GM12891 (cell line): ENCODE results near the gene NTPCR.
"Not testable (repeated sequence)": the region's sequence is repeated elsewhere in the genome, so short reads cannot be mapped to it uniquely, and the experiment has no call there.

Experiments used
- DNase-seq: peaks from one replicate; pipeline ENCODE4 v3.0.0; 2011; ENCODE audit warnings: low spot score; ENCODE audit not compliant: insufficient read length
- FAIRE-seq: peaks from 2 replicates; lab custom pipeline; 2011; peaks lifted over from hg19 to GRCh38; lab: Jason Lieb, UNC
- PAX5 ChIP-seq: IDR thresholded peaks from 2 replicates; pipeline ENCODE4 v1.6.1; 2011; ENCODE audit warnings: low read length, moderate library complexity, mild to moderate bottlenecking; ENCODE audit not compliant: insufficient read depth, severe bottlenecking
- POLR2A ChIP-seq: IDR thresholded peaks from 2 replicates; pipeline ENCODE4 v1.6.1; 2011; ENCODE audit warnings: low read depth, low read length, control low read depth
- POLR2AphosphoS5 ChIP-seq: IDR thresholded peaks from 2 replicates; pipeline ENCODE4 v1.6.1; 2011; ENCODE audit warnings: low read depth, low read length, control low read depth
- POU2F2 ChIP-seq: IDR thresholded peaks from 2 replicates; pipeline ENCODE4 v1.6.1; 2011; ENCODE audit warnings: low read depth, mild to moderate bottlenecking, control low read depth, low read length, moderate library complexity
- SPI1 ChIP-seq: IDR thresholded peaks from 2 replicates; pipeline ENCODE4 v1.6.1; 2011; ENCODE audit warnings: low read depth, low read length, control low read depth
- TAF1 ChIP-seq: IDR thresholded peaks from 2 replicates; pipeline ENCODE4 v1.6.1; 2011; ENCODE audit warnings: low read depth, low read length, control low read depth

The NTPCR gene

DNA sequence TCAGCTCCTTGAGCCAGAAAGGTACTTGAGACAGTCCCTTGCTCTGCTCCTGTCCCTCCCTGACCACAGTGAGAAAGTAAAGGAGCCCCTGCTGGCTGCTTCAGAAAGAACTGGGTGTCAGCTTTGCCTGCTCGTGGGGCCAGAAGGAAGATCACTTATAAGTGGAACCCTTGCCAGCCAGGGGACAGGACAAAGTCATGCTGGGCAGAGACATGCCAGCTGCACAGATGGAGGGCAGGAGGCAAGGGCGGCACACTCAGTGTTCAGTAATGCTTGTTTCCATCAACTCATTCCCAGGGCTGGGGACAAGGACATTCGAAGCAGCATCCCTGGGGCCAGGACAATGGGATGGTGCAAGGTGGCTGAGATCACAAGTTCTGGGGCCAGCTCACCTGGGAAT is 41.8 kb downstream of the NTPCR start:
- TF ChIP-seq SPI1: no peak
- TF ChIP-seq POU2F2: no peak
- TF ChIP-seq POLR2AphosphoS5: no peak
- no peak for TF ChIP-seq POLR2A
- TF ChIP-seq TAF1: no peak
- no peak for TF ChIP-seq PAX5
- FAIRE-seq (no peak), DNase-seq (no peak)

GRCh38 chr1:232993555-232993954 is 43.1 kb downstream of the NTPCR start:
- DNase-seq: no peak
- TF ChIP-seq POLR2AphosphoS5 (no peak), POLR2A (no peak), PAX5 (no peak), TAF1 (no peak), SPI1 (no peak), POU2F2 (no peak)
- no peak for FAIRE-seq

DNA sequence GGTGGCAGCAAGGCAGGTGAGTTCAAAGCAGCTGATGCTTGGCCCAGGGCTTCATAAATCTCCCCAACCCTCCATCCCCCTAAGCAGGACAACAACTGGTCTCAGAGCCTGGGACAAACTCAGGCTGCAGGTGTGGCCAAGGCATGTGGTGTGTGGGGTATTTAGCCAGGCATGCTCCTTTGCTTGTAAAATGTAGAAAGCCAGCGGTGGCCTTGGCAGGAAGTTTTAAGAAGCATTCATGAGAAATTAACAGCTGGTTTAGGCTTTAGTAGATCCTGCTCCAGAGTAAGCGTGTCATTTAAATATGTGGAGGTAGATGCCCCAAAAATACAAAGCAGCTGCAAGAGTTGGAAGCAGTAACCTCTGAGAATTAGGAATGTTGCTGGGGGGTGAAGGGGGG is 44.8 kb downstream of the NTPCR start:
- DNase-seq: no peak
- TF ChIP-seq PAX5 (no peak), POLR2AphosphoS5 (no peak), POLR2A (no peak), SPI1 (no peak), TAF1 (no peak), POU2F2 (no peak)
- no peak for FAIRE-seq

DNA sequence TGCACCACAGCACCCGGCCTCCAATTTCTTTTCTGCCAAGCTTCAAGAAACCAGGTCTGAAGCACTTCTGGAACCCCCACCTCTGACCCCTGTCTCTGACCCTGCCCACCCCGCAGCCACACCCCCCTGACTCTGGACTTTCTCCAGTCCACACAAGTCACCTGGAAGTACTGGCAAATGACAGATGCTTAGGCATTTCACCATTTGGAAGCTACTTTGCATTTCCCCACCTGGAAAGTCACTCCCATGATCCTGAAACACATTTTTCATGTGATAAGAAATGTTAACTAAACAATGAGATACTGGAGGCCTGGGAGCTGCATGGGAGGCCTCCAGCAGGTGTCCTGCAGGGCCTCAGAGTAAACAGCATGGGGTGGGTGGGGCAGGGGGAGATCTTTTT is 45.7 kb downstream of the NTPCR start:
- FAIRE-seq: no peak
- TF ChIP-seq POU2F2 (no peak), POLR2A (no peak), PAX5 (no peak), TAF1 (no peak), SPI1 (no peak), POLR2AphosphoS5 (no peak)
- DNase-seq: no peak

DNA sequence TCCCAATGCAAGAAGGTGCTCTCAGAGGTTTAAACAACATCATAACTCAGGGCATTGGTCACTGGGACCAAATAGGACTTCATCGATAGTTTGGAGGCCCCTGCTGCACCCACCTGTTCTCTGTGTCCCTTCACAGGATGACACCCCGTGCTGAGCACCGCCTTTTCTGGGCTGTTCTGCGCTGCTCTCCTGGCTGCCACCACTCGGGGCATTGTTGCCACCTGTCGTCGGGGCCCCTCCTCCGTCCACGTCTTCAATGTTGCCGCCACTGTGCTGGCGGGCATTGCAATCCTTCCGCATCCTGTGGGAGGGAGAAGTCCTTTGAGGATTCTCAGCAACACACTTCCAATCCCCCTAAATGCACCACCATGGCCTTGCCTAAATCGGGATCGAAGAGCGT is 47.7 kb downstream of the NTPCR start:
- DNase-seq (no peak), FAIRE-seq (no peak)
- no peak for TF ChIP-seq POLR2A
- no peak for TF ChIP-seq SPI1
- TF ChIP-seq POLR2AphosphoS5: no peak
- TF ChIP-seq PAX5: no peak
- no peak for TF ChIP-seq POU2F2
- TF ChIP-seq TAF1: no peak

DNA sequence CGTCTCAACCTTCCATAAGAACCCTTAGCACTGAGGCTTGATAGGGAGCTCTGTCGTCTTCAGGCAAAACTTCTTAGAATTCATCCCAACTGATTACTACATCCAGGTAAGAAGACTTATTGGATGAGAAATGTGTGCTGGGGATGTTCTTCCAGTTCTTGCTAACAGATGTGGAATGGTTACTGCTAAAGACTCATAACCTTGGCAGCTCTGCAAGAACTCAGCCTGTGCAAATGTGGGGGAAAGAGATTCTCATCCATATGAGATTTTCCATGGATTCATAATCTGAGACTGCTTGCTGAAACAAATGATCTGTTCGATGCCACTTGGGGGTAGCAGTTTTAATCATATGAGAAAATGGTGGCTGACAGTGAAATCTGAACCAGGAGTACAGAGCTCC is 48.2 kb downstream of the NTPCR start:
- DNase-seq (no peak), FAIRE-seq (no peak)
- TF ChIP-seq TAF1 (no peak), POLR2A (no peak), SPI1 (no peak), POU2F2 (no peak), PAX5 (no peak), POLR2AphosphoS5 (no peak)

- FAIRE-seq (no peak), DNase-seq (no peak)
- TF ChIP-seq PAX5: no peak
- TF ChIP-seq SPI1: no peak
- no peak for TF ChIP-seq TAF1
- TF ChIP-seq POU2F2: no peak
- TF ChIP-seq POLR2AphosphoS5: no peak
- no peak for TF ChIP-seq POLR2A
These were observed 49.7 kb downstream of the NTPCR start for GRCh38 chr1:232999956-233000625.

GRCh38 chr1:233003638-233004037 is 53.2 kb downstream of the NTPCR start:
- not testable (repeated sequence) for FAIRE-seq, DNase-seq

DNA sequence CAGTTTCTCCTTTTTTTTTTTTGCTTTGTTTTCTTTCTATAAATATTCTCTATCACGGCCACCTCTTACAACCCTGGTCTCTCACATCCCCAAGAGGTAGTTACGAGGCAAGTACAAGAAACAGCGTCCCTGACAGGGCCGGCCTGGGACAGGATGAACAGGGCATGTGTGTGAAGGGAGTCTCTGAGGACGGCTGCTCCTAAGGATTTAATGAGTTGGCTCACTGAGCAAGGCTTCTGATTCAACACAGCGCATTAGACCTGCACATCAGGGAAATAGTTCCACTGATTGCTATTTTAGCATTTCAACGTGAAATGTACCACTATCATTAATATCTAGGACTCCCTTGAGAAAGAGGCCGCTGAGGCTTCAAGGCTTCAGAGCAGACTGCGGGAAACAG is 54.0 kb downstream of the NTPCR start:
- DNase-seq (no peak), FAIRE-seq (no peak)
- TF ChIP-seq PAX5: no peak
- TF ChIP-seq SPI1: no peak
- no peak for TF ChIP-seq POLR2A
- no peak for TF ChIP-seq POU2F2
- no peak for TF ChIP-seq TAF1
- TF ChIP-seq POLR2AphosphoS5: no peak

- TF ChIP-seq POLR2AphosphoS5: no peak
- TF ChIP-seq PAX5: no peak
- TF ChIP-seq POU2F2: no peak
- TF ChIP-seq SPI1: no peak
- no peak for TF ChIP-seq POLR2A
- no peak for TF ChIP-seq TAF1
- DNase-seq (no peak), FAIRE-seq (no peak)
These were observed 54.7 kb downstream of the NTPCR start for GRCh38 chr1:233005156-233005555.
